ENCODE measurements around the gene AP2B1. TPM values are rescaled to one million over a fixed set of nuclear protein-coding genes. Genes with fewer than 3 reads are reported as not detected.

Gene AP2B1
- total RNA-seq (2021; ENCODE audit: unreplicated experiment), result 198 TPM
- polyA plus RNA-seq (2012), result 98.8 and 127 TPM in 2 replicates
- percentile 93 among the genes with signal in this experiment for Bru-seq, nascent RNA
- percentile 89 among the genes with signal in this experiment for BruChase-seq, experiment 1, labeled RNA remaining after a 6-hour chase
- percentile 81 among the genes with signal in this experiment for BruChase-seq, experiment 2, labeled RNA remaining after a 2-hour chase
- long read RNA-seq, full-length matches to known transcripts, result 24 of 44 reads
- long read RNA-seq, partial matches to known transcripts, result 9 of 44 reads
- long read RNA-seq, other reads (novel, unspliced or antisense), result 11 of 44 reads

DNA sequence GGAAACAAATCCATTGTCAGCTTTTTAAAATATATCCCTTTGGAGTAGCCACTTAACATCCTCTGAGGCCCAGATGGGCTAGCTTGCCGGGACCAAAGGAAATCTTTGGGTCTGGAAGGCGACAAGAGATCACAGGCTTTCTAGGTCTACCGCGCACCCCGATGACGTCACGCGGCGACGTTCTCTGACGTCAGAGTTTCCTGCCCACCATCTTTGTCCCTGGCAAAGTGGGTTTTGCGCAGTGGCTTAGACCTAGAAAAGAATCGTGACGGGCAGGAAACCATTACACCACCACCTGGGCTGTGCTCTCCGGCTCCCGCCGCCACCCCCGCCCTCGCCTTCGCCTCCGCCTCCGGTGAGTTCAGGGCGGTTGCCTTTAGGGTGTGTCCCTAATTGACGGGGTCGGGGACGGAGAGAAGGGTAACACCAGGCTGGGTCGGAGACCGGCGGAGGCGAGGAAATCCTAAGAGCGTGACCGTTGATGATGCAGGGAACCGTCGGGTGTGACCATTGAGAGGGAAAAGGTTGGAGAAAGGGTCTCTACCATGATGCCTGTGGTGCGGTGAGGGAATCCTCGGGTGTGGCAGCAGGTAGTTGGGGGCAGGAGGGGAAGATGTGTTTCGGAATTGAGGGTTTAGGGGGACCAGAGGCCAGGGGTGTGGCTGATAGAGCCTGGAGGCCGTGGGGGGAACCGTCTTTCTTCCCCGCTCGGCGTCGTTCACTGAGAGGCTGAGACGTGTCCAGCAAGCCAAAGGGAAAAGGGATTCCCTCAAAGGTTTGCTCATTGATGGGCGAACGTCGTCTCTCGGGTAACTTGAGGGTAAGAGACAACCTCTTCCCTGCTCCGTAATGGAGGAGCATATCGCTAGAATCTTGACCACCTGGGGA, at the start of gene AP2B1:
TSS of gene AP2B1 (plus strand) at position 249 of the 888 bp plus-strand sequence. CDS start 6,709 bp downstream, outside the sequence.
- RAD21 ChIA-PET (ENCODE audit: low non-redundant PET in 1 of 2, low total read pairs in 2 of 2, uncharacterized antibody in 2 of 2, unreplicated experiment in 2 of 2), result no interaction called here
- Histone ChIP-seq H3K9me2 (ENCODE audit: insufficient read depth) (no peaks in the 10 kb centered on the region), H3K4me3 (replicated peaks in 1 of 2; ENCODE audit: low read depth in 1 of 2, low read length in 2 of 2) (peak within 1 kb of the TSS; percentile 82 to 95), H3K27ac (ENCODE audit: low read depth, low read length) (peak within 1 kb of the TSS; percentile 88), H4K20me1 (ENCODE audit: insufficient read depth) (0 out of 2 replicates have a peak, but pooled peaks cover 3% of the 10 kb centered on the region), H2AFZ (ENCODE audit: low read depth, low read length, poor library complexity, severe bottlenecking) (peak within 1 kb of the TSS; percentile 64), H3K9ac (ENCODE audit: low read length) (peak within 1 kb of the TSS; percentile 96), H3K4me1 (ENCODE audit: control insufficient read depth in 1 of 2, insufficient read depth in 2 of 2, low read length in 2 of 2) (peaks cover 17 to 22% of the 10 kb centered on the region in 2 experiments), H3K36me3 (ENCODE audit: control insufficient read depth in 1 of 2, insufficient read depth in 2 of 2, low read length in 2 of 2) (no peaks in the 10 kb centered on the region), H3K27me3 (ENCODE audit: insufficient read depth, low read length) (no peaks in the 10 kb centered on the region), H3K79me2 (ENCODE audit: insufficient read depth, low read length) (peaks cover 52% of the 10 kb centered on the region), H3K9me3 (ENCODE audit: control insufficient read depth in 1 of 2, insufficient read depth in 1 of 2, low read depth in 1 of 2, low read length in 2 of 2) (no peaks in the 10 kb centered on the region), H3K4me2 (ENCODE audit: low read length) (peak within 1 kb of the TSS; percentile 82)
- POLR2A ChIA-PET, result interaction anchor here (1.5 kb wide), 1 partner anchor 9 kb away, joined by 21 read pairs; the partner anchor contains the start of gene PEX12
- ATAC-seq, result peak; percentile 88
- peak; percentile 95 for DNase-seq (ENCODE audit: low read depth, low spot score)
- intact Hi-C loops (cut with micrococcal nuclease), result no loop called here
- BruUV-seq (replicated peaks), result TSS peak; percentile 79
- CTCF ChIA-PET, result interaction anchor here (1.1 to 1.3 kb wide), 2 partner anchors 9 to 177 kb away, joined by 5 to 6 read pairs; partner anchors contain the start of gene PEX12
- TF ChIP-seq EGR1 (IDR thresholded peaks at IDR 0.05; ENCODE audit: low read depth), result peak; percentile 92
- TF ChIP-seq ELF1 (IDR thresholded peaks at IDR 0.05; ENCODE audit: borderline replicate concordance, low read depth), result peak; percentile 56; the same call in 1 of the 2 replicates
- TF ChIP-seq CTCF (IDR thresholded peaks at IDR 0.05 in 2 of 3, conservative IDR thresholded peaks at IDR 0.05 in 1 of 3; ENCODE audit: borderline replicate concordance in 1 of 3, insufficient read depth in 1 of 3, low read depth in 2 of 3, low read length in 2 of 3), result no peak
- no peak for TF ChIP-seq CBX3 (IDR thresholded peaks at IDR 0.05; ENCODE audit: low read depth)
- TF ChIP-seq ZFX (IDR thresholded peaks at IDR 0.05), result peak; percentile 9; the same call in 1 of the 2 replicates
- TF ChIP-seq SRF (IDR thresholded peaks at IDR 0.05; ENCODE audit: low read depth), result peak; percentile 95
- peak; percentile 57; the same call in 1 of the 2 replicates for TF ChIP-seq SIN3A (IDR thresholded peaks at IDR 0.05; ENCODE audit: low read depth)
- TF ChIP-seq, protein P1, sequence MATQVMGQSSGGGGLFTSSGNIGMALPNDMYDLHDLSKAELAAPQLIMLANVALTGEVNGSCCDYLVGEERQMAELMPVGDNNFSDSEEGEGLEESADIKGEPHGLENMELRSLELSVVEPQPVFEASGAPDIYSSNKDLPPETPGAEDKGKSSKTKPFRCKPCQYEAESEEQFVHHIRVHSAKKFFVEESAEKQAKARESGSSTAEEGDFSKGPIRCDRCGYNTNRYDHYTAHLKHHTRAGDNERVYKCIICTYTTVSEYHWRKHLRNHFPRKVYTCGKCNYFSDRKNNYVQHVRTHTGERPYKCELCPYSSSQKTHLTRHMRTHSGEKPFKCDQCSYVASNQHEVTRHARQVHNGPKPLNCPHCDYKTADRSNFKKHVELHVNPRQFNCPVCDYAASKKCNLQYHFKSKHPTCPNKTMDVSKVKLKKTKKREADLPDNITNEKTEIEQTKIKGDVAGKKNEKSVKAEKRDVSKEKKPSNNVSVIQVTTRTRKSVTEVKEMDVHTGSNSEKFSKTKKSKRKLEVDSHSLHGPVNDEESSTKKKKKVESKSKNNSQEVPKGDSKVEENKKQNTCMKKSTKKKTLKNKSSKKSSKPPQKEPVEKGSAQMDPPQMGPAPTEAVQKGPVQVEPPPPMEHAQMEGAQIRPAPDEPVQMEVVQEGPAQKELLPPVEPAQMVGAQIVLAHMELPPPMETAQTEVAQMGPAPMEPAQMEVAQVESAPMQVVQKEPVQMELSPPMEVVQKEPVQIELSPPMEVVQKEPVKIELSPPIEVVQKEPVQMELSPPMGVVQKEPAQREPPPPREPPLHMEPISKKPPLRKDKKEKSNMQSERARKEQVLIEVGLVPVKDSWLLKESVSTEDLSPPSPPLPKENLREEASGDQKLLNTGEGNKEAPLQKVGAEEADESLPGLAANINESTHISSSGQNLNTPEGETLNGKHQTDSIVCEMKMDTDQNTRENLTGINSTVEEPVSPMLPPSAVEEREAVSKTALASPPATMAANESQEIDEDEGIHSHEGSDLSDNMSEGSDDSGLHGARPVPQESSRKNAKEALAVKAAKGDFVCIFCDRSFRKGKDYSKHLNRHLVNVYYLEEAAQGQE (IDR thresholded peaks at IDR 0.05; ENCODE audit: low read depth), result no peak
- TF ChIP-seq ATF3 (IDR thresholded peaks at IDR 0.05), result no peak
- no peak for TF ChIP-seq FOSL1 (IDR thresholded peaks at IDR 0.05; ENCODE audit: low read depth)
- peak; percentile 88 for TF ChIP-seq POLR2AphosphoS5 (IDR thresholded peaks at IDR 0.05; ENCODE audit: low read depth, low read length)
- TF ChIP-seq POLR2A (IDR thresholded peaks at IDR 0.05; ENCODE audit: borderline replicate concordance, extremely low read depth, insufficient read depth, insufficient read length), result peak; percentile 90
- TF ChIP-seq, protein P2, sequence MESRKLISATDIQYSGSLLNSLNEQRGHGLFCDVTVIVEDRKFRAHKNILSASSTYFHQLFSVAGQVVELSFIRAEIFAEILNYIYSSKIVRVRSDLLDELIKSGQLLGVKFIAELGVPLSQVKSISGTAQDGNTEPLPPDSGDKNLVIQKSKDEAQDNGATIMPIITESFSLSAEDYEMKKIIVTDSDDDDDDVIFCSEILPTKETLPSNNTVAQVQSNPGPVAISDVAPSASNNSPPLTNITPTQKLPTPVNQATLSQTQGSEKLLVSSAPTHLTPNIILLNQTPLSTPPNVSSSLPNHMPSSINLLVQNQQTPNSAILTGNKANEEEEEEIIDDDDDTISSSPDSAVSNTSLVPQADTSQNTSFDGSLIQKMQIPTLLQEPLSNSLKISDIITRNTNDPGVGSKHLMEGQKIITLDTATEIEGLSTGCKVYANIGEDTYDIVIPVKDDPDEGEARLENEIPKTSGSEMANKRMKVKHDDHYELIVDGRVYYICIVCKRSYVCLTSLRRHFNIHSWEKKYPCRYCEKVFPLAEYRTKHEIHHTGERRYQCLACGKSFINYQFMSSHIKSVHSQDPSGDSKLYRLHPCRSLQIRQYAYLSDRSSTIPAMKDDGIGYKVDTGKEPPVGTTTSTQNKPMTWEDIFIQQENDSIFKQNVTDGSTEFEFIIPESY (IDR thresholded peaks at IDR 0.05; ENCODE audit: extremely low read depth, insufficient replicate concordance, low read length), result no peak
- TF ChIP-seq RAD21 (IDR thresholded peaks at IDR 0.05; ENCODE audit: low read depth), result no peak
- peak; percentile 86 for TF ChIP-seq TCF7L2 (IDR thresholded peaks at IDR 0.05; ENCODE audit: borderline replicate concordance, extremely low read depth, insufficient read depth, insufficient read length)
- peak; percentile 99 for TF ChIP-seq YY1 (IDR thresholded peaks at IDR 0.05; ENCODE audit: extremely low read depth, insufficient replicate concordance, low read depth, low read length)
